HepG2 (cell line): ENCODE results near the gene INSRR. TPM values are rescaled to one million over a fixed set of nuclear protein-coding genes. Genes with fewer than 3 reads are reported as not detected.

ENCODE experiments used
- ATAC-seq: fragments of 200-7000 bp; cut with Tn5 transposase; 3 replicates; pipeline ENCODE4 v1.9.1; 2020; ENCODE audit warnings: mild to moderate bottlenecking, moderate library complexity
- BruUV-seq: library from RNA; stranded (reverse); fragments of 400-500 nt; replicated peaks from 2 replicates; lab custom pipeline; 2021; lab: Mats Ljungman, UMichigan
- CTCF ChIA-PET: fragments of 300-600 bp; formaldehyde crosslinking; extraction: SDS; loops from one replicate; lab custom pipeline; 2021; ENCODE audit warnings: low total read pairs, inconsistent platforms, low intra/inter-chr PET ratio; lab: Yijun Ruan, JAX
- POLR2A ChIA-PET: fragments of 350-600 bp; sonication (Branson Sonifier 250); formaldehyde crosslinking; loops from one replicate; lab custom pipeline; 2020; ENCODE audit warnings: antibody characterized with exemption, inconsistent platforms; lab: Yijun Ruan, JAX
- DNase-seq: peaks from one replicate; pipeline ENCODE4 v3.0.0-alpha.2; 2015; ENCODE audit warnings: low spot score
- FAIRE-seq: peaks from 3 replicates; lab custom pipeline; 2011; peaks lifted over from hg19 to GRCh38; lab: Jason Lieb, UNC
- H2AFZ ChIP-seq: one replicate; pipeline ENCODE4 v1.6.1; 2011; ENCODE audit warnings: low read length, inconsistent platforms
- H3K27ac ChIP-seq: fragments of 300-600 bp; 3 replicates; pipeline ENCODE4 v1.8.0; 2011; ENCODE audit warnings: mixed run types, mild to moderate bottlenecking, mixed read lengths, low read length, inconsistent platforms; ENCODE audit not compliant: insufficient read depth; ENCODE audit errors: extremely low read length
- H3K27me3 ChIP-seq, 2 experiments: fragments of 200-600 bp in 1 of 2; 2 replicates in 1 of 2; 3 replicates in 1 of 2; pipeline versions ENCODE4 v1.6.0 to v1.8.0; 2011; ENCODE audit warnings: low read length in 2 of 2, mild to moderate bottlenecking in 2 of 2, moderate library complexity in 2 of 2, inconsistent platforms in 1 of 2; ENCODE audit not compliant: insufficient read depth in 2 of 2, control insufficient read depth in 1 of 2
- H3K36me3 ChIP-seq, 2 experiments: fragments of 200-600 bp in 1 of 2; replicated peaks in 1 of 2; 2 replicates in 1 of 2; 3 replicates in 1 of 2; pipeline versions ENCODE4 v1.5.1 to v1.8.0; 2011; ENCODE audit warnings: low read length in 2 of 2, inconsistent platforms in 1 of 2; ENCODE audit not compliant: insufficient read depth in 2 of 2, control insufficient read depth in 1 of 2
- H3K4me1 ChIP-seq: 2 replicates; pipeline ENCODE4 v1.5.1; 2012; ENCODE audit warnings: low read length, inconsistent platforms; ENCODE audit not compliant: insufficient read depth
- H3K4me2 ChIP-seq: 2 replicates; pipeline ENCODE4 v1.6.0; 2011; ENCODE audit warnings: low read depth, low read length, inconsistent platforms
- H3K4me3 ChIP-seq, 3 experiments: fragments of 200-600 bp in 1 of 3; sonication (generic), shearing (Covaris generic) in 1 of 3; replicated peaks in 1 of 3; 2 replicates each; pipeline ENCODE4 v1.5.1; 2011 to 2016; ENCODE audit warnings: low read length in 3 of 3, inconsistent platforms in 2 of 3, low read depth in 2 of 3, mild to moderate bottlenecking in 2 of 3, control low read depth in 1 of 3, mixed read lengths in 1 of 3; ENCODE audit not compliant: insufficient read depth in 1 of 3
- H3K79me2 ChIP-seq: one replicate; pipeline ENCODE4 v1.6.1; 2011; ENCODE audit warnings: low read length, inconsistent platforms; ENCODE audit not compliant: insufficient read depth
- H3K9ac ChIP-seq: 2 replicates; pipeline ENCODE4 v1.6.0; 2011; ENCODE audit warnings: mild to moderate bottlenecking, low read depth, low read length, inconsistent platforms; ENCODE audit not compliant: insufficient read depth
- H3K9me3 ChIP-seq: 2 replicates; pipeline ENCODE4 v1.5.1; 2012; ENCODE audit warnings: mild to moderate bottlenecking, low read length
- H4K20me1 ChIP-seq: 2 replicates; pipeline ENCODE4 v1.6.0; 2011; ENCODE audit warnings: inconsistent platforms, mild to moderate bottlenecking, low read length, moderate library complexity; ENCODE audit not compliant: insufficient read depth
- ETV6 ChIP-seq: sonication (generic); formaldehyde crosslinking; conservative IDR thresholded peaks from 2 replicates; pipeline ENCODE4 v1.4.0; 2020; ENCODE audit warnings: missing genetic modification reagents
- NAIF1 ChIP-seq: sonication (generic); formaldehyde crosslinking; IDR thresholded peaks from 2 replicates; pipeline ENCODE4 v1.5.0; 2020; ENCODE audit warnings: mild to moderate bottlenecking, missing genetic modification reagents, borderline replicate concordance
- RBM39 ChIP-seq: fragments of 200-400 bp; formaldehyde crosslinking; IDR thresholded peaks from one replicate; pipeline ENCODE4 v1.6.1; 2018; ENCODE audit warnings: antibody characterized with exemption, mild to moderate bottlenecking, low read depth, low read length; ENCODE audit not compliant: poor library complexity, severe bottlenecking
- TEAD2 ChIP-seq: sonication (generic); formaldehyde crosslinking; IDR thresholded peaks from 2 replicates; pipeline ENCODE4 v1.9.0; 2021; ENCODE audit warnings: missing genetic modification reagents
- TSC22D2 ChIP-seq: sonication (generic); formaldehyde crosslinking; IDR thresholded peaks from 2 replicates; pipeline ENCODE4 v1.5.1; 2020; ENCODE audit warnings: missing genetic modification reagents, mild to moderate bottlenecking, borderline replicate concordance
- ZNF138 ChIP-seq: sonication (generic); formaldehyde crosslinking; IDR thresholded peaks from 2 replicates; pipeline ENCODE4 v1.5.0; 2020; ENCODE audit warnings: mild to moderate bottlenecking, low read depth, missing genetic modification reagents
- ZNF253 ChIP-seq: sonication (generic); formaldehyde crosslinking; IDR thresholded peaks from 2 replicates; pipeline ENCODE4 v1.8.0; 2022; ENCODE audit warnings: mild to moderate bottlenecking, missing genetic modification reagents, borderline replicate concordance
- ZNF263 ChIP-seq: sonication (generic); formaldehyde crosslinking; IDR thresholded peaks from 2 replicates; pipeline ENCODE4 v1.4.0; 2020; ENCODE audit warnings: missing genetic modification reagents
- ZNF383 ChIP-seq: sonication (generic); formaldehyde crosslinking; IDR thresholded peaks from 2 replicates; pipeline ENCODE4 v1.4.0; 2020; ENCODE audit warnings: missing genetic modification reagents, mild to moderate bottlenecking, borderline replicate concordance
- ZNF776 ChIP-seq: sonication (generic); formaldehyde crosslinking; IDR thresholded peaks from 2 replicates; pipeline ENCODE4 v1.4.0; 2020; ENCODE audit warnings: mild to moderate bottlenecking, missing genetic modification reagents
- whole genome bisulfite sequencing: methylation state at CpG from one replicate; pipeline ENCODE4 v1.1.6; 2017; ENCODE audit warnings: low lambda C conversion rate; 5-methylcytosine and 5-hydroxymethylcytosine counted together
- in situ Hi-C: cut with HindIII; loops from 2 replicates; pipeline ENCODE4 v1.10.0; 2017; ENCODE audit warnings: low pct_unique_long_range_greater_than_20kb; ENCODE audit not compliant: extremely low pct_ligation_motif_present
- intact Hi-C: fragments of 100-400 bp; cut with micrococcal nuclease; formaldehyde crosslinking; loops from one replicate; pipeline ENCODE4 v1.10.0; 2022; ENCODE audit not compliant: unreplicated experiment
- polyA plus RNA-seq, 8 experiments: library from polyadenylated mRNA; depleted of rRNA in 3 of 8; stranded (reverse) in 7 of 8; unstranded in 1 of 8; fragments of >200 nt; fragmentation: Illumina TruSeq in 4 of 8; extraction: Trizol in 4 of 8; gene quantifications; 2 replicates each; pipeline versions ENCODE4 v1.2.1 to v1.2.3, GENCODE V29; 2011 to 2016; ENCODE audit warnings: low read depth in 4 of 8, missing spikeins in 1 of 8, mixed read lengths in 1 of 8; ENCODE audit not compliant: insufficient read depth in 1 of 8
- total RNA-seq, 5 experiments: library from RNA; depleted of rRNA; stranded (reverse); fragments of >200 nt; fragmentation: Illumina TruSeq; extraction: Trizol; gene quantifications; 2 replicates each; pipeline ENCODE4 v1.2.3, GENCODE V29; 2016; ENCODE audit warnings: low read depth in 1 of 5
- TF ChIP-seq, protein P1 (sequence below): sonication (generic); formaldehyde crosslinking; IDR thresholded peaks from 2 replicates; pipeline ENCODE4 v1.4.0; 2020; ENCODE audit warnings: missing genetic modification reagents, borderline replicate concordance

INSRR gene
- total and polyA plus RNA-seq, 2 of the 13 experiments (the other 11 are each of a cell fraction or from before 2014, with no cell fraction given): not detected

DNA sequence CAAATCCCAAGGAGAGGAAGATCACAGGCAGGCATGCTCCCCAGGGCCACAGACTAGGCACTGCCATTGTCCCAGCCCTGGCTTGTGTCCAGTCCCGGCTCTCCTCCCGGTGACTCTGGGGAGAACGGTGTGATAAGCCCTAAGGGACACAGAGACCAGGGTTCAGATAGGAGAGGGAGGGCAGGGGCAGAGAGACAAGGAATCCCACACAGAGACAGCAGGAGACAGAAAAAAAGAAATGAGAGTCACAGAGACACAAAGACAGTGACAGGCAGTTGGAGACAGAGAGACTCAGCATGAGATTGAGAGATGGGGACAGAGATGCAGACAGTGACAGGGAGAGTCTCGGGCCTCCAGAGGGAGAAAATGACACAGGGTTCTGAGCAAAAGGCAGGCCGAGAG is 361 bp downstream of the INSRR start:
- Histone ChIP-seq H4K20me1 (0 out of 2 replicates have a peak, but pooled peaks cover 2% of the 10 kb centered on the region), H3K36me3 (no peaks in the 10 kb centered on the region)
- ATAC-seq: peak; percentile 46
- no peak for TF ChIP-seq NAIF1
- TF ChIP-seq ZNF383: no peak
- no peak for TF ChIP-seq ZNF138 (CRISPR knock-in tag)
- TF ChIP-seq, all 625 proteins: peak for 0
- H3K9me3 ChIP-seq: no peaks in the 10 kb centered on the region
- no peak overlapping the region for H3K27ac ChIP-seq
- in situ Hi-C loops (no loop called here), intact Hi-C loops (no loop called here)
- FAIRE-seq (no peak), DNase-seq (no peak)
- ChIA-PET CTCF (interaction anchor here (3.8 kb wide), 1 partner anchor 20 kb away, joined by 21 read pairs; no protein-coding TSS in a partner anchor), POLR2A (no interaction called here)
- H3K79me2 ChIP-seq: no peaks in the 10 kb centered on the region
- peak overlapping the region; percentile 68; the same call in 1 of the 2 replicates for H3K4me2 ChIP-seq
- no TSS peak for BruUV-seq
- H2AFZ ChIP-seq: no peak overlapping the region
- 0% methylated on average over 5 of the region's 5 CpGs for WGBS
- H3K4me1 ChIP-seq: peaks cover 24% of the 10 kb centered on the region
- no peak overlapping the region for H3K9ac ChIP-seq
- peak overlapping the region in 2 of 3 experiments; percentile 16 to 55; a peak in 2 of 6 replicates for H3K4me3 ChIP-seq
- peaks cover 23 to 81% of the 10 kb centered on the region in 2 experiments for H3K27me3 ChIP-seq

DNA sequence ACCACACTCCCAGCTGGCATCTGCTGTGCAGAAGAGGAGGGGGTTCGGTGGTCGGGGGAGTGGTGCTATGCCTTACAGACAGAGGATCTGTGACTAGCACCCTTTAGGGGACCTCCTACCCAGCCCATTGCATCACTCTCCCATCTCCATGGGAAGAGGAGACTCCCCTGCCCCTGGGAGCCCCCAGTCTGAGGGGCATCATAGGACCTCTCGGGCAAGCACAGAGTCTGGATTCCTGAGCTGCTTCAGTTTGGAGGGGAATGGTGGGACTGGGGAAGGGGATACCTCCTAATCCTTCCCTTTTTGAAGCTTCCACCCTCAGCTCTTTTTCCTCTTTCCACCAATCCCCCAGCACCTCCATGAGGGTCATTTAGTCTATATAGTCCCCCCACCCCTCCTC is 1.4 kb downstream of the INSRR start:
- WGBS: 13% methylated on average over 1 of the region's 3 CpGs
- Histone ChIP-seq H3K79me2 (no peaks in the 10 kb centered on the region), H3K36me3 (no peaks in the 10 kb centered on the region), H3K9me3 (no peaks in the 10 kb centered on the region), H3K4me2 (no peak overlapping the region), H3K27me3 (peaks cover 22 to 79% of the 10 kb centered on the region in 2 experiments), H2AFZ (no peak overlapping the region), H3K9ac (no peak overlapping the region), H3K4me3 (no peak overlapping the region), H3K4me1 (peaks cover 31% of the 10 kb centered on the region), H4K20me1 (0 out of 2 replicates have a peak, but pooled peaks cover 2% of the 10 kb centered on the region), H3K27ac (no peak overlapping the region)
- no peak for TF ChIP-seq TEAD2
- TF ChIP-seq, protein P1, sequence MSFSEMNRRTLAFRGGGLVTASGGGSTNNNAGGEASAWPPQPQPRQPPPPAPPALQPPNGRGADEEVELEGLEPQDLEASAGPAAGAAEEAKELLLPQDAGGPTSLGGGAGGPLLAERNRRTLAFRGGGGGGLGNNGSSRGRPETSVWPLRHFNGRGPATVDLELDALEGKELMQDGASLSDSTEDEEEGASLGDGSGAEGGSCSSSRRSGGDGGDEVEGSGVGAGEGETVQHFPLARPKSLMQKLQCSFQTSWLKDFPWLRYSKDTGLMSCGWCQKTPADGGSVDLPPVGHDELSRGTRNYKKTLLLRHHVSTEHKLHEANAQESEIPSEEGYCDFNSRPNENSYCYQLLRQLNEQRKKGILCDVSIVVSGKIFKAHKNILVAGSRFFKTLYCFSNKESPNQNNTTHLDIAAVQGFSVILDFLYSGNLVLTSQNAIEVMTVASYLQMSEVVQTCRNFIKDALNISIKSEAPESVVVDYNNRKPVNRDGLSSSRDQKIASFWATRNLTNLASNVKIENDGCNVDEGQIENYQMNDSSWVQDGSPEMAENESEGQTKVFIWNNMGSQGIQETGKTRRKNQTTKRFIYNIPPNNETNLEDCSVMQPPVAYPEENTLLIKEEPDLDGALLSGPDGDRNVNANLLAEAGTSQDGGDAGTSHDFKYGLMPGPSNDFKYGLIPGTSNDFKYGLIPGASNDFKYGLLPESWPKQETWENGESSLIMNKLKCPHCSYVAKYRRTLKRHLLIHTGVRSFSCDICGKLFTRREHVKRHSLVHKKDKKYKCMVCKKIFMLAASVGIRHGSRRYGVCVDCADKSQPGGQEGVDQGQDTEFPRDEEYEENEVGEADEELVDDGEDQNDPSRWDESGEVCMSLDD (CRISPR knock-in tag): no peak
- no peak for TF ChIP-seq ZNF263 (CRISPR knock-in tag)
- TF ChIP-seq ETV6: no peak
- no peak for TF ChIP-seq RBM39
- TF ChIP-seq TSC22D2 (CRISPR knock-in tag): no peak
- TF ChIP-seq ZNF776 (CRISPR knock-in tag): no peak
- no peak for TF ChIP-seq ZNF253 (CRISPR knock-in tag)
- in situ Hi-C loops (no loop called here), intact Hi-C loops (no loop called here)
- POLR2A ChIA-PET: no interaction called here
- BruUV-seq: no TSS peak
- DNase-seq (no peak), ATAC-seq (no peak), FAIRE-seq (no peak)
- CTCF ChIA-PET: interaction anchor here (3.8 kb wide), 1 partner anchor 19 kb away, joined by 21 read pairs; no protein-coding TSS in a partner anchor
